Activated CD4-positive, alpha-beta T cell treated with anti-CD3 and anti-CD28 coated beads, Interleukin-2, amount 50 U/mL, for 24 hours (primary cell): ENCODE data around the gene DSG3.

Experiments
- DNase-seq, 2 donors: peaks; one replicate each; pipeline ENCODE4 v3.0.0-alpha.2; 2020; ENCODE audit warnings: low read depth in 1 of 2, low spot score in 1 of 2

The DSG3 gene

GRCh38 chr18:31430554-31430953 is 17.0 kb upstream of the DSG3 start:
- no peak for DNase-seq

GRCh38 chr18:31432316-31432715 is 15.2 kb upstream of the DSG3 start:
- no peak for DNase-seq

GRCh38 chr18:31436825-31437224 is 10.7 kb upstream of the DSG3 start:
- DNase-seq: no peak

- no peak for DNase-seq
Observed at GRCh38 chr18:31438402-31438801, 9.1 kb upstream of the DSG3 start.

- DNase-seq: no peak
Observed at GRCh38 chr18:31439807-31440325, 7.7 kb upstream of the DSG3 start.

GRCh38 chr18:31440787-31441186 is 6.8 kb upstream of the DSG3 start:
- DNase-seq: no peak

GRCh38 chr18:31441493-31441892 is 6.0 kb upstream of the DSG3 start:
- no peak for DNase-seq

GRCh38 chr18:31444142-31444541 is 3.4 kb upstream of the DSG3 start:
- no peak for DNase-seq

GRCh38 chr18:31445908-31446307 is 1.6 kb upstream of the DSG3 start:
- no peak for DNase-seq

- DNase-seq: no peak
Observed at GRCh38 chr18:31446854-31447253, 687 bp upstream of the DSG3 start.

- no peak for DNase-seq
Observed at GRCh38 chr18:31450409-31450808, 2.9 kb downstream of the DSG3 start.

- no peak for DNase-seq
Observed at GRCh38 chr18:31451625-31452024, 4.1 kb downstream of the DSG3 start.

- no peak for DNase-seq
Observed at GRCh38 chr18:31454066-31454708, 6.6 kb downstream of the DSG3 start.

- no peak for DNase-seq
Observed at GRCh38 chr18:31469629-31470028, 22.1 kb downstream of the DSG3 start.

- no peak for DNase-seq
Observed at GRCh38 chr18:31478688-31479087, 31.1 kb downstream of the DSG3 start.

- DNase-seq: no peak
Observed at GRCh38 chr18:31482051-31482450, 34.5 kb downstream of the DSG3 start.

- DNase-seq: no peak
Observed at GRCh38 chr18:31483396-31483795, 35.9 kb downstream of the DSG3 start.

- DNase-seq: no peak
Observed at GRCh38 chr18:31484461-31484860, 36.9 kb downstream of the DSG3 start.

- no peak for DNase-seq
Observed at GRCh38 chr18:31486165-31486564, 38.6 kb downstream of the DSG3 start.

GRCh38 chr18:31487246-31488015 is 39.9 kb downstream of the DSG3 start:
- DNase-seq: no peak

- no peak for DNase-seq
Observed at GRCh38 chr18:31489311-31489710, 41.8 kb downstream of the DSG3 start.

- DNase-seq: no peak
Observed at GRCh38 chr18:31490387-31490786, 42.8 kb downstream of the DSG3 start.

- no peak for DNase-seq
Observed at GRCh38 chr18:31490833-31491232, 43.3 kb downstream of the DSG3 start.
